CD4-positive, alpha-beta T cell (primary cell): ENCODE measurements around the gene PDE8B. TPM values are rescaled to one million over a fixed set of nuclear protein-coding genes. Genes with fewer than 3 reads are reported as not detected.
"Not testable (repeated sequence)": the region's sequence is repeated elsewhere in the genome, so short reads cannot be mapped to it uniquely, and the experiment has no call there.

Experiments
- ATAC-seq: fragments of 200-7000 bp; cut with Tn5 transposase; one replicate; pipeline ENCODE4 v1.10.0; 2022; ENCODE audit warnings: mild to moderate bottlenecking; ENCODE audit not compliant: poor library complexity
- CTCF ChIA-PET: fragments of 350-600 bp; sonication (Branson Sonifier 250); formaldehyde crosslinking; loops from one replicate; lab custom pipeline; 2021; ENCODE audit warnings: antibody characterized with exemption, inconsistent platforms; lab: Charles Lee
- POLR2A ChIA-PET: fragments of 350-600 bp; sonication (Branson Sonifier 250); formaldehyde crosslinking; loops from one replicate; lab custom pipeline; 2021; ENCODE audit warnings: antibody characterized with exemption, inconsistent platforms; lab: Charles Lee
- DNase-seq, 14 experiments: peaks; one replicate each; pipeline ENCODE4 v3.0.0-alpha.2; 2013 to 2020; ENCODE audit warnings: mixed read lengths in 2 of 14
- H3K27ac ChIP-seq, 2 donors: one replicate each; pipeline versions ENCODE4 v1.5.1 to v1.7.0; 2013; ENCODE audit warnings: low read length in 2 of 2, low read depth in 1 of 2, mild to moderate bottlenecking in 1 of 2
- H3K27me3 ChIP-seq, 2 experiments: 1 replicate in 1 of 2; 2 replicates in 1 of 2; pipeline versions ENCODE4 v1.6.1 to v1.7.0; 2013; ENCODE audit warnings: low read length in 2 of 2, control low read depth in 1 of 2, mild to moderate bottlenecking in 1 of 2, moderate library complexity in 1 of 2; ENCODE audit not compliant: insufficient read depth in 2 of 2, control insufficient read depth in 1 of 2
- H3K36me3 ChIP-seq: one replicate; pipeline ENCODE4 v1.6.1; 2013; ENCODE audit warnings: low read length, control low read depth; ENCODE audit not compliant: insufficient read depth
- H3K4me1 ChIP-seq: one replicate; pipeline ENCODE4 v1.6.1; 2013; ENCODE audit warnings: low read length, control low read depth; ENCODE audit not compliant: insufficient read depth
- H3K4me3 ChIP-seq: one replicate; pipeline ENCODE4 v1.5.1; 2013; ENCODE audit warnings: mild to moderate bottlenecking, low read length, moderate library complexity
- H3K9me3 ChIP-seq, 2 experiments: 1 replicate in 1 of 2; 2 replicates in 1 of 2; pipeline versions ENCODE4 v1.6.1 to v1.7.0; 2013; ENCODE audit warnings: low read length in 2 of 2, mild to moderate bottlenecking in 2 of 2, control low read depth in 1 of 2, moderate library complexity in 1 of 2; ENCODE audit not compliant: control insufficient read depth in 1 of 2, insufficient read depth in 1 of 2
- H3K27ac Mint-ChIP-seq: one replicate; pipeline ENCODE4 v1.8.0; 2020; ENCODE audit warnings: mixed read lengths
- H3K27me3 Mint-ChIP-seq: one replicate; pipeline ENCODE4 v1.8.0; 2021; ENCODE audit warnings: mixed read lengths
- H3K36me3 Mint-ChIP-seq: one replicate; pipeline ENCODE4 v1.8.0; 2021; ENCODE audit warnings: low read depth, mixed read lengths
- H3K4me1 Mint-ChIP-seq: one replicate; pipeline ENCODE4 v1.8.0; 2021; ENCODE audit warnings: low read depth, mixed read lengths
- H3K4me3 Mint-ChIP-seq: one replicate; pipeline ENCODE4 v1.8.0; 2020; ENCODE audit warnings: mild to moderate bottlenecking, mixed read lengths
- H3K9me3 Mint-ChIP-seq: one replicate; pipeline ENCODE4 v1.8.0; 2020; ENCODE audit warnings: mixed read lengths
- CTCF ChIP-seq: fragments of 200-600 bp; IDR thresholded peaks from one replicate; pipeline ENCODE4 v1.8.0; 2022; ENCODE audit warnings: antibody characterized with exemption, mild to moderate bottlenecking
- intact Hi-C, 2 experiments: fragments of 100-400 bp; cut with DNase I in 1 of 2; cut with micrococcal nuclease in 1 of 2; formaldehyde crosslinking; loops; one replicate each; pipeline versions ENCODE4 v1.15.1 to v1.9.0; 2023 to 2025; cut with DNase I, micrococcal nuclease
- total RNA-seq, 174 experiments: library from RNA in 2 of 174; stranded (reverse) in 2 of 174; gene quantifications; one replicate each; pipeline ENCODE4 v1.2.3 and lab custom pipeline; 2021 to 2026

Gene PDE8B
- total RNA-seq, 2 experiments from 2014 or later, result 0.22 to 0.27 TPM

GRCh38 chr5:77454123-77454522 lies 243.6 kb downstream of the PDE8B start:
- intact Hi-C loops, result no loop called here
- H3K4me3 Mint-ChIP-seq, result no peak overlapping the region
- CTCF ChIA-PET, result no interaction called here
- no peaks in the 10 kb centered on the region for H3K36me3 ChIP-seq
- no peaks in the 10 kb centered on the region for H3K27me3 ChIP-seq
- H3K9me3 ChIP-seq, result no peaks in the 10 kb centered on the region
- DNase-seq, result no peak
- H3K27ac ChIP-seq, result no peak overlapping the region
- H3K9me3 Mint-ChIP-seq, result no peaks in the 10 kb centered on the region
- H3K4me3 ChIP-seq, result no peak overlapping the region
- no peaks in the 10 kb centered on the region for H3K4me1 Mint-ChIP-seq
- H3K36me3 Mint-ChIP-seq, result peaks cover 26% of the 10 kb centered on the region
- no peak for ATAC-seq
- no peak overlapping the region for H3K27ac Mint-ChIP-seq
- POLR2A ChIA-PET, result no interaction called here
- no peak for TF ChIP-seq CTCF
- no peaks in the 10 kb centered on the region for H3K4me1 ChIP-seq
- no peaks in the 10 kb centered on the region for H3K27me3 Mint-ChIP-seq

GRCh38 chr5:77461287-77461686 lies 250.8 kb downstream of the PDE8B start:
- no peaks in the 10 kb centered on the region for H3K27me3 ChIP-seq
- Mint-ChIP-seq H3K9me3 (no peaks in the 10 kb centered on the region), H3K27ac (no peak overlapping the region), H3K4me3 (no peak overlapping the region), H3K36me3 (peaks cover 4% of the 10 kb centered on the region), H3K4me1 (no peaks in the 10 kb centered on the region), H3K27me3 (no peaks in the 10 kb centered on the region)
- ChIA-PET POLR2A (no interaction called here), CTCF (no interaction called here)
- intact Hi-C loops, result no loop called here
- H3K9me3 ChIP-seq, result no peaks in the 10 kb centered on the region
- no peak overlapping the region for H3K4me3 ChIP-seq
- H3K4me1 ChIP-seq, result no peaks in the 10 kb centered on the region
- no peak for ATAC-seq
- H3K36me3 ChIP-seq, result no peaks in the 10 kb centered on the region
- H3K27ac ChIP-seq, result no peak overlapping the region
- DNase-seq, result no peak
- no peak for TF ChIP-seq CTCF

GRCh38 chr5:77463905-77464304 lies 253.4 kb downstream of the PDE8B start:
- intact Hi-C loops, result no loop called here
- ChIA-PET POLR2A (no interaction called here), CTCF (interaction anchor here (0.6 to 1.2 kb wide), 2 partner anchors 29 to 38 kb away, joined by 3 to 4 read pairs; partner anchors contain the start of gene WDR41)
- Mint-ChIP-seq H3K4me1 (no peaks in the 10 kb centered on the region), H3K27ac (no peak overlapping the region), H3K36me3 (peaks cover 4% of the 10 kb centered on the region), H3K27me3 (no peaks in the 10 kb centered on the region), H3K4me3 (no peak overlapping the region), H3K9me3 (no peaks in the 10 kb centered on the region)
- ATAC-seq (no peak), DNase-seq (no peak)
- Histone ChIP-seq H3K9me3 (no peaks in the 10 kb centered on the region), H3K4me3 (no peak overlapping the region), H3K27me3 (no peaks in the 10 kb centered on the region), H3K4me1 (no peaks in the 10 kb centered on the region), H3K27ac (no peak overlapping the region), H3K36me3 (no peaks in the 10 kb centered on the region)
- no peak for TF ChIP-seq CTCF

- CTCF ChIA-PET, H3K27me3 Mint-ChIP-seq, intact Hi-C loops: not testable (repeated sequence)
Measured at GRCh38 chr5:77468875-77469274, 258.4 kb downstream of the PDE8B start.

GRCh38 chr5:77475041-77475440 lies 264.6 kb downstream of the PDE8B start:
- H3K4me3 ChIP-seq, H3K9me3 ChIP-seq, H3K27ac ChIP-seq, DNase-seq, H3K4me1 ChIP-seq, H3K36me3 ChIP-seq, POLR2A ChIA-PET, H3K4me1 Mint-ChIP-seq, ATAC-seq, H3K27me3 Mint-ChIP-seq, H3K4me3 Mint-ChIP-seq, H3K27ac Mint-ChIP-seq, CTCF ChIA-PET, intact Hi-C loops, H3K9me3 Mint-ChIP-seq, H3K27me3 ChIP-seq: not testable (repeated sequence)
- peaks cover 47% of the 10 kb centered on the region for H3K36me3 Mint-ChIP-seq

More at GRCh38 chr5:77468875-77469274, 258.4 kb downstream of the PDE8B start:
- H3K27ac Mint-ChIP-seq, H3K4me1 ChIP-seq, H3K36me3 ChIP-seq, H3K4me3 ChIP-seq, H3K27me3 ChIP-seq, DNase-seq, H3K9me3 ChIP-seq, H3K4me3 Mint-ChIP-seq, ATAC-seq, H3K4me1 Mint-ChIP-seq, H3K9me3 Mint-ChIP-seq, POLR2A ChIA-PET, H3K27ac ChIP-seq: not testable (repeated sequence)
- H3K36me3 Mint-ChIP-seq, result peaks cover 34% of the 10 kb centered on the region
